HepG2 (cell line): ENCODE measurements around the gene SLC22A7. TPM values are rescaled to one million over a fixed set of nuclear protein-coding genes. Genes with fewer than 3 reads are reported as not detected.

Experiments used
- KMT2B ChIP-seq: IDR thresholded peaks from 2 replicates; pipeline ENCODE4 v1.6.1; 2016; ENCODE audit warnings: missing genetic modification reagents, missing compliant biosample characterization
- MYC ChIP-seq: sonication (generic); formaldehyde crosslinking; IDR thresholded peaks from 2 replicates; pipeline ENCODE4 v1.9.0; 2021; ENCODE audit warnings: missing genetic modification reagents, borderline replicate concordance
- SP5 ChIP-seq: IDR thresholded peaks from 2 replicates; pipeline ENCODE4 v1.6.1; 2016; ENCODE audit warnings: low read depth, borderline replicate concordance
- STAT5B ChIP-seq: sonication (generic); formaldehyde crosslinking; IDR thresholded peaks from 2 replicates; pipeline ENCODE4 v1.4.0; 2020; ENCODE audit warnings: missing genetic modification reagents
- ZFP41 ChIP-seq: sonication (generic); formaldehyde crosslinking; IDR thresholded peaks from 2 replicates; pipeline ENCODE4 v1.4.0; 2020; ENCODE audit warnings: mild to moderate bottlenecking, missing genetic modification reagents, borderline replicate concordance
- ZNF670 ChIP-seq: sonication (generic); formaldehyde crosslinking; IDR thresholded peaks from 2 replicates; pipeline ENCODE4 v1.8.0; 2022; ENCODE audit warnings: mild to moderate bottlenecking, missing genetic modification reagents, borderline replicate concordance
- ZNF788 ChIP-seq: sonication (generic); formaldehyde crosslinking; IDR thresholded peaks from 2 replicates; pipeline ENCODE4 v1.5.0; 2020; ENCODE audit warnings: mild to moderate bottlenecking, missing genetic modification reagents, borderline replicate concordance
- ZSCAN21 ChIP-seq: sonication (generic); formaldehyde crosslinking; IDR thresholded peaks from 2 replicates; pipeline ENCODE4 v1.8.0; 2022; ENCODE audit warnings: mild to moderate bottlenecking, missing genetic modification reagents, moderate library complexity, borderline replicate concordance
- polyA plus RNA-seq, 8 experiments: library from polyadenylated mRNA; depleted of rRNA in 3 of 8; stranded (reverse) in 7 of 8; unstranded in 1 of 8; fragments of >200 nt; fragmentation: Illumina TruSeq in 4 of 8; extraction: Trizol in 4 of 8; gene quantifications; 2 replicates each; pipeline versions ENCODE4 v1.2.1 to v1.2.3, GENCODE V29; 2011 to 2016; ENCODE audit warnings: low read depth in 4 of 8, missing spikeins in 1 of 8, mixed read lengths in 1 of 8; ENCODE audit not compliant: insufficient read depth in 1 of 8
- total RNA-seq, 5 experiments: library from RNA; depleted of rRNA; stranded (reverse); fragments of >200 nt; fragmentation: Illumina TruSeq; extraction: Trizol; gene quantifications; 2 replicates each; pipeline ENCODE4 v1.2.3, GENCODE V29; 2016; ENCODE audit warnings: low read depth in 1 of 5
- TF ChIP-seq, protein P1 (sequence below), 2 experiments: sonication (generic) in 1 of 2; formaldehyde crosslinking in 1 of 2; IDR thresholded peaks; 2 replicates each; pipeline versions ENCODE4 v1.5.1 to v1.6.1; 2011 to 2020; ENCODE audit warnings: borderline replicate concordance in 1 of 2, low read depth in 1 of 2, low read length in 1 of 2, mild to moderate bottlenecking in 1 of 2, missing genetic modification reagents in 1 of 2, moderate library complexity in 1 of 2
- TF ChIP-seq, protein P2 (sequence below): sonication (generic); formaldehyde crosslinking; conservative IDR thresholded peaks from 2 replicates; pipeline ENCODE4 v1.5.0; 2020; ENCODE audit warnings: missing genetic modification reagents
- TF ChIP-seq, protein P3 (sequence below): IDR thresholded peaks from 2 replicates; pipeline ENCODE4 v1.6.1; 2012; ENCODE audit warnings: inconsistent platforms
- TF ChIP-seq, protein P4 (sequence below): sonication (generic); formaldehyde crosslinking; IDR thresholded peaks from 2 replicates; pipeline ENCODE4 v1.8.1; 2023; ENCODE audit warnings: missing genetic modification reagents, mild to moderate bottlenecking, borderline replicate concordance
- TF ChIP-seq, protein P5 (sequence below): IDR thresholded peaks from 2 replicates; pipeline ENCODE4 v1.4.0; 2020; ENCODE audit warnings: mild to moderate bottlenecking, missing genetic modification reagents
- TF ChIP-seq, protein P6 (sequence below): sonication (generic); formaldehyde crosslinking; IDR thresholded peaks from 2 replicates; pipeline ENCODE4 v1.4.0; 2020; ENCODE audit warnings: missing genetic modification reagents

The SLC22A7 gene
- total and polyA plus RNA-seq, 2 of the 13 experiments (the other 11 are each of a cell fraction or from before 2014, with no cell fraction given), result 5.3 to 22.6 TPM

DNA sequence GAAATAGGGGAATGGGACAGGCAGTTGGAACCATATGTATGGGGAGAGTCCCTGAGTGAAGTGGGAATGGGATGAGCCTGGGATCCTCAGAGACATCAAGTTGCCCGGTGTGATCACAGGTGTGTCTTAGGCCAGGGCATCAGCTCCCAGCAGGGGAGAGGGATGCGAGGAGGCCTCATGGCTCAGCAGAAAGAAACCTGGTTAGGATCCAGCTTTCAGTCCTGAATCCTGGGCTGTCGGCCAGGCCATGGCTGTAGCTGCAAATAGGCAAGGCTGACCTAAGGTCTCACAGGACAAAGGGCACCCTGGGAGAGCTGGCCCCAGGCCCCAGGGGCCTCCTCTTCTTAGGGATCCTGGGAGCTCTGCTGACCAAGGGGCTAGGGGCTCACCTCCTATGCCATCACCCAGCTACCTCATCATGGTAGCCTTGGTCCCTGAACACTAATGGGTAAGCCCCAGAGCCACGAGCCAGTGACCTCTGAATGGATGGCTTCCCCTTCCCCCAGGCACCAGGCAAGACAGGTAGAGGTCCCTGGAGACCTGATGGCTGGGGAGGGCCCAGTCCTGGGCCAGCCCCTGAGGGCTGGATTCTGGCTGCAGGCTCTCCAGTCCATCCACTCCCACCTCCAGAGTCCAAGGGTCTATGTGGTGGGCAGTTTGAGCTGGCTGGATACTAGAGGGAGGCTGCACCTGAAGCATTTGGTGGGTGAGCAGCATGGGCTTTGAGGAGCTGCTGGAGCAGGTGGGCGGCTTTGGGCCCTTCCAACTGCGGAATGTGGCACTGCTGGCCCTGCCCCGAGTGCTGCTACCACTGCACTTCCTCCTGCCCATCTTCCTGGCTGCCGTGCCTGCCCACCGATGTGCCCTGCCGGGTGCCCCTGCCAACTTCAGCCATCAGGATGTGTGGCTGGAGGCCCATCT lies at the start of gene SLC22A7 (continued):
- TF ChIP-seq, protein P1, sequence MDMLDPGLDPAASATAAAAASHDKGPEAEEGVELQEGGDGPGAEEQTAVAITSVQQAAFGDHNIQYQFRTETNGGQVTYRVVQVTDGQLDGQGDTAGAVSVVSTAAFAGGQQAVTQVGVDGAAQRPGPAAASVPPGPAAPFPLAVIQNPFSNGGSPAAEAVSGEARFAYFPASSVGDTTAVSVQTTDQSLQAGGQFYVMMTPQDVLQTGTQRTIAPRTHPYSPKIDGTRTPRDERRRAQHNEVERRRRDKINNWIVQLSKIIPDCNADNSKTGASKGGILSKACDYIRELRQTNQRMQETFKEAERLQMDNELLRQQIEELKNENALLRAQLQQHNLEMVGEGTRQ (IDR thresholded peaks at IDR 0.05; ENCODE audit: low read depth, low read length), result no peak
- TF ChIP-seq, protein P1 (CRISPR knock-in tag; IDR thresholded peaks at IDR 0.05; ENCODE audit: borderline replicate concordance), result no peak
- TF ChIP-seq ZFP41 (CRISPR knock-in tag) (no peak; the same call in 1 of the 2 replicates), ZNF670 (CRISPR knock-in tag) (0 out of 2 replicates have a peak, but pooled peaks have one; percentile 4), SP5 (no peak), STAT5B (no peak), KMT2B (0 out of 2 replicates have a peak, but pooled peaks have one; percentile 41), ZNF788 (CRISPR knock-in tag) (no peak), MYC (CRISPR knock-in tag) (peak; percentile 57; the same call in 1 of the 2 replicates), ZSCAN21 (peak; percentile 81)
- TF ChIP-seq, protein P2, sequence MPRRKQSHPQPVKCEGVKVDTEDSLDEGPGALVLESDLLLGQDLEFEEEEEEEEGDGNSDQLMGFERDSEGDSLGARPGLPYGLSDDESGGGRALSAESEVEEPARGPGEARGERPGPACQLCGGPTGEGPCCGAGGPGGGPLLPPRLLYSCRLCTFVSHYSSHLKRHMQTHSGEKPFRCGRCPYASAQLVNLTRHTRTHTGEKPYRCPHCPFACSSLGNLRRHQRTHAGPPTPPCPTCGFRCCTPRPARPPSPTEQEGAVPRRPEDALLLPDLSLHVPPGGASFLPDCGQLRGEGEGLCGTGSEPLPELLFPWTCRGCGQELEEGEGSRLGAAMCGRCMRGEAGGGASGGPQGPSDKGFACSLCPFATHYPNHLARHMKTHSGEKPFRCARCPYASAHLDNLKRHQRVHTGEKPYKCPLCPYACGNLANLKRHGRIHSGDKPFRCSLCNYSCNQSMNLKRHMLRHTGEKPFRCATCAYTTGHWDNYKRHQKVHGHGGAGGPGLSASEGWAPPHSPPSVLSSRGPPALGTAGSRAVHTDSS (CRISPR knock-in tag), result no peak
- TF ChIP-seq, protein P3, sequence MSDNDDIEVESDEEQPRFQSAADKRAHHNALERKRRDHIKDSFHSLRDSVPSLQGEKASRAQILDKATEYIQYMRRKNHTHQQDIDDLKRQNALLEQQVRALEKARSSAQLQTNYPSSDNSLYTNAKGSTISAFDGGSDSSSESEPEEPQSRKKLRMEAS, result peak; percentile 17
- TF ChIP-seq, protein P4, sequence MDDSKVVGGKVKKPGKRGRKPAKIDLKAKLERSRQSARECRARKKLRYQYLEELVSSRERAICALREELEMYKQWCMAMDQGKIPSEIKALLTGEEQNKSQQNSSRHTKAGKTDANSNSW (CRISPR knock-in tag), result no peak
- TF ChIP-seq, protein P5, sequence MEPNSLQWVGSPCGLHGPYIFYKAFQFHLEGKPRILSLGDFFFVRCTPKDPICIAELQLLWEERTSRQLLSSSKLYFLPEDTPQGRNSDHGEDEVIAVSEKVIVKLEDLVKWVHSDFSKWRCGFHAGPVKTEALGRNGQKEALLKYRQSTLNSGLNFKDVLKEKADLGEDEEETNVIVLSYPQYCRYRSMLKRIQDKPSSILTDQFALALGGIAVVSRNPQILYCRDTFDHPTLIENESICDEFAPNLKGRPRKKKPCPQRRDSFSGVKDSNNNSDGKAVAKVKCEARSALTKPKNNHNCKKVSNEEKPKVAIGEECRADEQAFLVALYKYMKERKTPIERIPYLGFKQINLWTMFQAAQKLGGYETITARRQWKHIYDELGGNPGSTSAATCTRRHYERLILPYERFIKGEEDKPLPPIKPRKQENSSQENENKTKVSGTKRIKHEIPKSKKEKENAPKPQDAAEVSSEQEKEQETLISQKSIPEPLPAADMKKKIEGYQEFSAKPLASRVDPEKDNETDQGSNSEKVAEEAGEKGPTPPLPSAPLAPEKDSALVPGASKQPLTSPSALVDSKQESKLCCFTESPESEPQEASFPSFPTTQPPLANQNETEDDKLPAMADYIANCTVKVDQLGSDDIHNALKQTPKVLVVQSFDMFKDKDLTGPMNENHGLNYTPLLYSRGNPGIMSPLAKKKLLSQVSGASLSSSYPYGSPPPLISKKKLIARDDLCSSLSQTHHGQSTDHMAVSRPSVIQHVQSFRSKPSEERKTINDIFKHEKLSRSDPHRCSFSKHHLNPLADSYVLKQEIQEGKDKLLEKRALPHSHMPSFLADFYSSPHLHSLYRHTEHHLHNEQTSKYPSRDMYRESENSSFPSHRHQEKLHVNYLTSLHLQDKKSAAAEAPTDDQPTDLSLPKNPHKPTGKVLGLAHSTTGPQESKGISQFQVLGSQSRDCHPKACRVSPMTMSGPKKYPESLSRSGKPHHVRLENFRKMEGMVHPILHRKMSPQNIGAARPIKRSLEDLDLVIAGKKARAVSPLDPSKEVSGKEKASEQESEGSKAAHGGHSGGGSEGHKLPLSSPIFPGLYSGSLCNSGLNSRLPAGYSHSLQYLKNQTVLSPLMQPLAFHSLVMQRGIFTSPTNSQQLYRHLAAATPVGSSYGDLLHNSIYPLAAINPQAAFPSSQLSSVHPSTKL (CRISPR knock-in tag), result peak; percentile 59; the same call in 1 of the 2 replicates
- TF ChIP-seq, protein P6, sequence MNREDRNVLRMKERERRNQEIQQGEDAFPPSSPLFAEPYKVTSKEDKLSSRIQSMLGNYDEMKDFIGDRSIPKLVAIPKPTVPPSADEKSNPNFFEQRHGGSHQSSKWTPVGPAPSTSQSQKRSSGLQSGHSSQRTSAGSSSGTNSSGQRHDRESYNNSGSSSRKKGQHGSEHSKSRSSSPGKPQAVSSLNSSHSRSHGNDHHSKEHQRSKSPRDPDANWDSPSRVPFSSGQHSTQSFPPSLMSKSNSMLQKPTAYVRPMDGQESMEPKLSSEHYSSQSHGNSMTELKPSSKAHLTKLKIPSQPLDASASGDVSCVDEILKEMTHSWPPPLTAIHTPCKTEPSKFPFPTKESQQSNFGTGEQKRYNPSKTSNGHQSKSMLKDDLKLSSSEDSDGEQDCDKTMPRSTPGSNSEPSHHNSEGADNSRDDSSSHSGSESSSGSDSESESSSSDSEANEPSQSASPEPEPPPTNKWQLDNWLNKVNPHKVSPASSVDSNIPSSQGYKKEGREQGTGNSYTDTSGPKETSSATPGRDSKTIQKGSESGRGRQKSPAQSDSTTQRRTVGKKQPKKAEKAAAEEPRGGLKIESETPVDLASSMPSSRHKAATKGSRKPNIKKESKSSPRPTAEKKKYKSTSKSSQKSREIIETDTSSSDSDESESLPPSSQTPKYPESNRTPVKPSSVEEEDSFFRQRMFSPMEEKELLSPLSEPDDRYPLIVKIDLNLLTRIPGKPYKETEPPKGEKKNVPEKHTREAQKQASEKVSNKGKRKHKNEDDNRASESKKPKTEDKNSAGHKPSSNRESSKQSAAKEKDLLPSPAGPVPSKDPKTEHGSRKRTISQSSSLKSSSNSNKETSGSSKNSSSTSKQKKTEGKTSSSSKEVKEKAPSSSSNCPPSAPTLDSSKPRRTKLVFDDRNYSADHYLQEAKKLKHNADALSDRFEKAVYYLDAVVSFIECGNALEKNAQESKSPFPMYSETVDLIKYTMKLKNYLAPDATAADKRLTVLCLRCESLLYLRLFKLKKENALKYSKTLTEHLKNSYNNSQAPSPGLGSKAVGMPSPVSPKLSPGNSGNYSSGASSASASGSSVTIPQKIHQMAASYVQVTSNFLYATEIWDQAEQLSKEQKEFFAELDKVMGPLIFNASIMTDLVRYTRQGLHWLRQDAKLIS, result no peak
